Measurements from ENCODE around the gene HNRNPA2B1. TPM values are rescaled to one million over a fixed set of nuclear protein-coding genes. Genes with fewer than 3 reads are reported as not detected.

The HNRNPA2B1 gene
- total RNA-seq, 1 experiment from 2014 or later = 1,101 TPM

DNA sequence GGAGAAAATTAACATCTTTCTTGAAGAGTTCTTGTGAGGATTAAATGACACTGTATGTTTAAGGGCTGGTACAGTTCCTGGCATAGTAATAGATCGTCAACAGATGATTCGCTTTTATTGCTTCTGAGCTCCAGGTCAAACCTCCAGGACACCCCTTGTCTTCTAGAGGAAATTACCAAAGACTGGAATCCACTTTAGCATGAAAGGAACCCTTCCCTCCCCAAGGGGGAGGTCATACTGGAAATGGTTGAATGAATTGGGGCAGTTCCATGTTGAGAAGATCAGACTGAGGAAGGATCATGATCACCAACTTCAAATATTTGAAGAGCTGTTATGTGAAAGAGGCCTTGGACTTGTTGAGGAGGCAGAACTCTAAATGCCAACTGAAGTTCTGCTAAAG is 39.6 kb downstream of the HNRNPA2B1 start (continued):
- TF ChIP-seq, protein P1, sequence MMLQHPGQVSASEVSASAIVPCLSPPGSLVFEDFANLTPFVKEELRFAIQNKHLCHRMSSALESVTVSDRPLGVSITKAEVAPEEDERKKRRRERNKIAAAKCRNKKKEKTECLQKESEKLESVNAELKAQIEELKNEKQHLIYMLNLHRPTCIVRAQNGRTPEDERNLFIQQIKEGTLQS (CRISPR knock-in tag; conservative IDR thresholded peaks at IDR 0.05) = no peak
- TF ChIP-seq, protein P2, sequence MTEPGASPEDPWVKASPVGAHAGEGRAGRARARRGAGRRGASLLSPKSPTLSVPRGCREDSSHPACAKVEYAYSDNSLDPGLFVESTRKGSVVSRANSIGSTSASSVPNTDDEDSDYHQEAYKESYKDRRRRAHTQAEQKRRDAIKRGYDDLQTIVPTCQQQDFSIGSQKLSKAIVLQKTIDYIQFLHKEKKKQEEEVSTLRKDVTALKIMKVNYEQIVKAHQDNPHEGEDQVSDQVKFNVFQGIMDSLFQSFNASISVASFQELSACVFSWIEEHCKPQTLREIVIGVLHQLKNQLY (CRISPR knock-in tag; IDR thresholded peaks at IDR 0.05) = no peak
- TF ChIP-seq E2F4 (CRISPR knock-in tag; IDR thresholded peaks at IDR 0.05; ENCODE audit: borderline replicate concordance, low read depth) (no peak), STAT6 (CRISPR knock-in tag; conservative IDR thresholded peaks at IDR 0.05; ENCODE audit: low read depth) (no peak), TP53 (CRISPR knock-in tag; IDR thresholded peaks at IDR 0.05) (no peak), CREB1 (CRISPR knock-in tag; IDR thresholded peaks at IDR 0.05) (no peak), SMAD4 (CRISPR knock-in tag; IDR thresholded peaks at IDR 0.05) (no peak), RELA (CRISPR knock-in tag; IDR thresholded peaks at IDR 0.05; ENCODE audit: borderline replicate concordance) (no peak)
- TF ChIP-seq, protein P3, sequence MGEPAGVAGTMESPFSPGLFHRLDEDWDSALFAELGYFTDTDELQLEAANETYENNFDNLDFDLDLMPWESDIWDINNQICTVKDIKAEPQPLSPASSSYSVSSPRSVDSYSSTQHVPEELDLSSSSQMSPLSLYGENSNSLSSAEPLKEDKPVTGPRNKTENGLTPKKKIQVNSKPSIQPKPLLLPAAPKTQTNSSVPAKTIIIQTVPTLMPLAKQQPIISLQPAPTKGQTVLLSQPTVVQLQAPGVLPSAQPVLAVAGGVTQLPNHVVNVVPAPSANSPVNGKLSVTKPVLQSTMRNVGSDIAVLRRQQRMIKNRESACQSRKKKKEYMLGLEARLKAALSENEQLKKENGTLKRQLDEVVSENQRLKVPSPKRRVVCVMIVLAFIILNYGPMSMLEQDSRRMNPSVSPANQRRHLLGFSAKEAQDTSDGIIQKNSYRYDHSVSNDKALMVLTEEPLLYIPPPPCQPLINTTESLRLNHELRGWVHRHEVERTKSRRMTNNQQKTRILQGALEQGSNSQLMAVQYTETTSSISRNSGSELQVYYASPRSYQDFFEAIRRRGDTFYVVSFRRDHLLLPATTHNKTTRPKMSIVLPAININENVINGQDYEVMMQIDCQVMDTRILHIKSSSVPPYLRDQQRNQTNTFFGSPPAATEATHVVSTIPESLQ (CRISPR knock-in tag; IDR thresholded peaks at IDR 0.05) = no peak

DNA sequence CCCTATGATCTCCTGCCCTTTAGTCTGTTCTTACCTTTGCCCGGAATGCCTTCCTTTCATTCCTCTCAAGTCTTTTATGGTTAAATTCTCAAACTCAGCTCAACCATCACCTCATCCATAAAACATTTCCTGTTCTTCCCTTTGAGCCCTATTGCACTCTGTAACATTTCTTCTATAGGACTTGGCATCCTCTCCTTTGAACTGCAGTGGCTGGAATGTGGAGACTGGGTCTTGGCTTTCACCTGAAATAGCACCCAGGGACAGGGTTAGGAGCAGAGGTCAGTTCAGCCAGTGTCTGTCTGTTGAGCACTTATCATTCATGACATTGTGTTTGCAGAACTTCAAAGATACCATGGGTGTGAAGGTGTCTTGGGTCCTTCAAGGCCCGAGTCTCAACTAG is 41.3 kb downstream of the HNRNPA2B1 start:
- ChIA-PET POLR2A (no interaction called here), CTCF (interaction anchor here (1.2 kb wide), 1 partner anchor 210 kb away, joined by 3 read pairs; no protein-coding TSS in a partner anchor)
- no peaks in the 10 kb centered on the region for H3K27me3 Mint-ChIP-seq (ENCODE audit: low read depth)
- peaks cover 80% of the 10 kb centered on the region for H3K4me1 Mint-ChIP-seq
- H3K27ac Mint-ChIP-seq = peak overlapping the region; percentile 75
- DNase-seq (ENCODE audit: low spot score) (no peak), ATAC-seq (peak; percentile 31; the same call in 1 of the 2 replicates)
- H3K4me3 Mint-ChIP-seq = 0 out of 2 replicates have a peak overlapping the region, but pooled peaks have one; percentile 12
- peaks cover 22% of the 10 kb centered on the region for H3K36me3 Mint-ChIP-seq
- H3K9me3 Mint-ChIP-seq = peaks cover 9% of the 10 kb centered on the region
- TF ChIP-seq MYBL2 (CRISPR knock-in tag; IDR thresholded peaks at IDR 0.05) = no peak
- no peak for TF ChIP-seq ZNF416 (CRISPR knock-in tag; IDR thresholded peaks at IDR 0.05)
- TF ChIP-seq PRDM15 (CRISPR knock-in tag; IDR thresholded peaks at IDR 0.05) = no peak
- no peak for TF ChIP-seq ERG (CRISPR knock-in tag; IDR thresholded peaks at IDR 0.05)
